PC-3 (cell line): ENCODE measurements around the gene SCD5.

Source experiments
- CTCF ChIP-seq: fragments of 300-600 bp; sonication (generic); conservative IDR thresholded peaks from 2 replicates; pipeline ENCODE4 v1.5.1; 2017; ENCODE audit warnings: antibody characterized with exemption, low read depth, mild to moderate bottlenecking, low read length
- EZH2 ChIP-seq: fragments of 300-600 bp; sonication (generic); IDR thresholded peaks from one replicate; pipeline ENCODE4 v1.6.1; 2017; ENCODE audit warnings: antibody characterized with exemption, mild to moderate bottlenecking, low read length; ENCODE audit not compliant: unreplicated experiment

DNA sequence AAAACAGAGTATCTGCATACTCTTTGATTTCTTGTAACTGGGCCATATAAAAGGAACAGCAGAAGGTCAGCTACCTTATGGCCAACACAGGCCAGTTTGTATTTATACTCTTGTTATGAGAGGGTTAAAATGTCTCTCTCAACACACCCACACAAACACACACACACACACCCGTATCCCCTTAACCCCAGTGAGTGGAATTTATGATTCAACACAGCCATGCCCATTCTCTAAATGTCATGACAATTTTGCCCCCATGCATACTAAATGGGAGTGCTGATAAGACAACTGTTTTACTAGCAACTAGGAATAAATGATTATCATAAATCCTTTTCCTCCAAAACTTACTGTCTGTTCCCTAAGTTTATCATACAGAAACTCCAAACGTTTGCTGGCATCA lies 22.1 kb upstream of the SCD5 start:
- TF ChIP-seq CTCF (no peak), EZH2 (no peak)
